Peyer's patch (tissue), 4 donors: ENCODE measurements around the gene SDC4.

Source experiments
- CTCF ChIP-seq, 6 experiments: fragments of 450-650 bp in 4 of 6; fragments of 200-600 bp in 2 of 6; sonication (generic) in 1 of 6; IDR thresholded peaks; one replicate each; pipeline ENCODE4 v1.5.1; 2017 to 2019; ENCODE audit warnings: antibody characterized with exemption in 6 of 6, mild to moderate bottlenecking in 3 of 6, moderate library complexity in 1 of 6
- POLR2A ChIP-seq, 2 donors: fragments of 450-650 bp; IDR thresholded peaks; one replicate each; pipeline ENCODE4 v1.5.1; 2017; ENCODE audit warnings: antibody characterized with exemption in 2 of 2, mild to moderate bottlenecking in 2 of 2, moderate library complexity in 2 of 2

GRCh38 chr20:45318948-45319347 is 29.3 kb downstream of the SDC4 start:
- TF ChIP-seq CTCF (IDR thresholded peaks at IDR 0.05) (no peak), POLR2A (IDR thresholded peaks at IDR 0.05) (no peak)
